ENCODE data around the gene FHIT. TPM values are rescaled to one million over a fixed set of nuclear protein-coding genes. Genes with fewer than 3 reads are reported as not detected.

Gene FHIT
- total RNA-seq, 1 experiment from 2014 or later: 3.6 TPM

GRCh38 chr3:60176614-60177013, 1074.6 kb downstream of the FHIT start:
- ChIA-PET POLR2A (ENCODE audit: unreplicated experiment) (no interaction called here), CTCF (no interaction called here)
- Histone ChIP-seq H4K20me1 (ENCODE audit: low read length) (no peaks in the 10 kb centered on the region), H3K27ac (ENCODE audit: low read length) (no peak overlapping the region), H3K9me3 (ENCODE audit: low read length) (no peaks in the 10 kb centered on the region), H3F3A (ENCODE audit: low read length, unreplicated experiment) (no peaks in the 10 kb centered on the region), H3K27me3 (ENCODE audit: low read length) (no peaks in the 10 kb centered on the region), H3K4me2 (ENCODE audit: low read length) (no peak overlapping the region), H2AFZ (ENCODE audit: low read length) (no peak overlapping the region), H3K4me1 (ENCODE audit: insufficient read depth, low read length) (no peaks in the 10 kb centered on the region), H3K9me2 (replicated peaks; ENCODE audit: low read length) (no peaks in the 10 kb centered on the region), H3K4me3 (ENCODE audit: low read length) (no peak overlapping the region), H3K79me2 (ENCODE audit: low read length) (no peaks in the 10 kb centered on the region), H3K9ac (ENCODE audit: low read length) (no peak overlapping the region), H3K36me3 (ENCODE audit: low read depth, low read length) (no peaks in the 10 kb centered on the region)
- no TSS peak for BruUV-seq (replicated peaks)
- DNase-seq: no peak
- TF ChIP-seq CTCF (conservative IDR thresholded peaks at IDR 0.05; ENCODE audit: low read depth, low read length) (no peak), EZH2phosphoT487 (IDR thresholded peaks at IDR 0.05; ENCODE audit: borderline replicate concordance, low read length) (no peak), EZH2 (IDR thresholded peaks at IDR 0.05; ENCODE audit: low read length, unreplicated experiment) (no peak)
- intact Hi-C loops (cut with micrococcal nuclease): no loop called here
- ATAC-seq: no peak

- Histone ChIP-seq H3K4me3 (ENCODE audit: low read length) (no peak overlapping the region), H3K9ac (ENCODE audit: low read length) (no peak overlapping the region), H3K9me3 (ENCODE audit: low read length) (no peaks in the 10 kb centered on the region), H3F3A (ENCODE audit: low read length, unreplicated experiment) (no peaks in the 10 kb centered on the region), H3K36me3 (ENCODE audit: low read depth, low read length) (no peaks in the 10 kb centered on the region), H3K4me2 (ENCODE audit: low read length) (no peak overlapping the region), H2AFZ (ENCODE audit: low read length) (no peak overlapping the region), H3K27me3 (ENCODE audit: low read length) (no peaks in the 10 kb centered on the region), H3K79me2 (ENCODE audit: low read length) (no peaks in the 10 kb centered on the region), H4K20me1 (ENCODE audit: low read length) (no peaks in the 10 kb centered on the region), H3K4me1 (ENCODE audit: insufficient read depth, low read length) (no peaks in the 10 kb centered on the region), H3K27ac (ENCODE audit: low read length) (no peak overlapping the region), H3K9me2 (replicated peaks; ENCODE audit: low read length) (no peaks in the 10 kb centered on the region)
- CTCF ChIA-PET: no interaction called here
- DNase-seq (no peak), ATAC-seq (no peak)
- TF ChIP-seq EZH2phosphoT487 (IDR thresholded peaks at IDR 0.05; ENCODE audit: borderline replicate concordance, low read length) (no peak), CTCF (conservative IDR thresholded peaks at IDR 0.05; ENCODE audit: low read depth, low read length) (no peak)
- POLR2A ChIA-PET (ENCODE audit: unreplicated experiment): no interaction called here
- no TSS peak for BruUV-seq (replicated peaks)
- intact Hi-C loops (cut with micrococcal nuclease): no loop called here
Observed at GRCh38 chr3:60175680-60176079, 1075.6 kb downstream of the FHIT start.

GRCh38 chr3:60169755-60170154, 1081.5 kb downstream of the FHIT start:
- TF ChIP-seq CTCF (conservative IDR thresholded peaks at IDR 0.05; ENCODE audit: low read depth, low read length): no peak
- TF ChIP-seq EZH2phosphoT487 (IDR thresholded peaks at IDR 0.05; ENCODE audit: borderline replicate concordance, low read length): no peak
- TF ChIP-seq EZH2 (IDR thresholded peaks at IDR 0.05; ENCODE audit: low read length, unreplicated experiment): no peak
- ChIA-PET POLR2A (ENCODE audit: unreplicated experiment) (no interaction called here), CTCF (no interaction called here)
- H3K9me2 ChIP-seq (replicated peaks; ENCODE audit: low read length): no peaks in the 10 kb centered on the region
- H4K20me1 ChIP-seq (ENCODE audit: low read length): no peaks in the 10 kb centered on the region
- H3K27ac ChIP-seq (ENCODE audit: low read length): no peak overlapping the region
- no peaks in the 10 kb centered on the region for H3K4me1 ChIP-seq (ENCODE audit: insufficient read depth, low read length)
- intact Hi-C loops (cut with micrococcal nuclease): no loop called here
- H3K79me2 ChIP-seq (ENCODE audit: low read length): no peaks in the 10 kb centered on the region
- H3K4me3 ChIP-seq (ENCODE audit: low read length): no peak overlapping the region
- H3K27me3 ChIP-seq (ENCODE audit: low read length): 0 out of 2 replicates have a peak, but pooled peaks cover 6% of the 10 kb centered on the region
- H3K4me2 ChIP-seq (ENCODE audit: low read length): no peak overlapping the region
- no TSS peak for BruUV-seq (replicated peaks)
- no peak overlapping the region for H2AFZ ChIP-seq (ENCODE audit: low read length)
- no peaks in the 10 kb centered on the region for H3F3A ChIP-seq (ENCODE audit: low read length, unreplicated experiment)
- DNase-seq (no peak), ATAC-seq (no peak)
- H3K36me3 ChIP-seq (ENCODE audit: low read depth, low read length): no peaks in the 10 kb centered on the region
- no peaks in the 10 kb centered on the region for H3K9me3 ChIP-seq (ENCODE audit: low read length)
- H3K9ac ChIP-seq (ENCODE audit: low read length): no peak overlapping the region

All from PC-3 (cell line).